Trophoblast cell (in vitro differentiated cells and primary cell): ENCODE data around the gene TXLNB.

ENCODE experiments used
- DNase-seq, 2 donors: peaks; one replicate each; pipeline ENCODE4 v3.0.0-alpha.2; 2016
- H2AFZ ChIP-seq: 2 replicates; pipeline ENCODE4 v1.6.1; 2013; ENCODE audit warnings: low read length, moderate library complexity, mild to moderate bottlenecking; ENCODE audit not compliant: insufficient read depth, poor library complexity
- H2AK5ac ChIP-seq: 2 replicates; pipeline ENCODE4 v1.6.1; 2013; ENCODE audit warnings: mild to moderate bottlenecking, low read length
- H2BK120ac ChIP-seq: 2 replicates; pipeline ENCODE4 v1.6.1; 2013; ENCODE audit warnings: low read length, mild to moderate bottlenecking, moderate library complexity; ENCODE audit not compliant: insufficient read depth, poor library complexity
- H2BK12ac ChIP-seq: 2 replicates; pipeline ENCODE4 v1.6.1; 2013; ENCODE audit warnings: mild to moderate bottlenecking, low read length, moderate library complexity
- H2BK5ac ChIP-seq: 2 replicates; pipeline ENCODE4 v1.6.1; 2013; ENCODE audit warnings: low read length, low read depth, moderate library complexity, mild to moderate bottlenecking; ENCODE audit not compliant: poor library complexity
- H3K14ac ChIP-seq: 2 replicates; pipeline ENCODE4 v1.6.1; 2013; ENCODE audit warnings: mild to moderate bottlenecking, low read length
- H3K18ac ChIP-seq: 2 replicates; pipeline ENCODE4 v1.6.1; 2013; ENCODE audit warnings: mild to moderate bottlenecking, low read length
- H3K23ac ChIP-seq: 2 replicates; pipeline ENCODE4 v1.6.1; 2013; ENCODE audit warnings: low read length
- H3K27ac ChIP-seq: 2 replicates; pipeline ENCODE4 v1.5.1; 2013; ENCODE audit warnings: low read depth, mild to moderate bottlenecking, inconsistent platforms, low read length, moderate library complexity
- H3K27me3 ChIP-seq: 2 replicates; pipeline ENCODE4 v1.6.1; 2013; ENCODE audit warnings: inconsistent platforms, mild to moderate bottlenecking, low read length, moderate library complexity; ENCODE audit not compliant: insufficient read depth
- H3K36me3 ChIP-seq, 2 experiments: 1 replicate in 1 of 2; 2 replicates in 1 of 2; pipeline ENCODE4 v1.6.1; 2013; ENCODE audit warnings: low read length in 2 of 2, mild to moderate bottlenecking in 2 of 2, moderate library complexity in 1 of 2; ENCODE audit not compliant: insufficient read depth in 2 of 2, control insufficient read depth in 1 of 2
- H3K4ac ChIP-seq: 2 replicates; pipeline ENCODE4 v1.6.1; 2013; ENCODE audit warnings: low read depth, mild to moderate bottlenecking, low read length, moderate library complexity
- H3K4me1 ChIP-seq, 2 experiments: 1 replicate in 1 of 2; 2 replicates in 1 of 2; pipeline ENCODE4 v1.6.1; 2013; ENCODE audit warnings: low read length in 2 of 2, mild to moderate bottlenecking in 2 of 2, moderate library complexity in 1 of 2; ENCODE audit not compliant: insufficient read depth in 2 of 2, control insufficient read depth in 1 of 2
- H3K4me2 ChIP-seq: 2 replicates; pipeline ENCODE4 v1.6.1; 2013; ENCODE audit warnings: inconsistent platforms, mild to moderate bottlenecking, low read length, moderate library complexity
- H3K4me3 ChIP-seq: 2 replicates; pipeline ENCODE4 v1.5.1; 2013; ENCODE audit warnings: mild to moderate bottlenecking, low read depth, low read length, inconsistent platforms
- H3K79me1 ChIP-seq: one replicate; pipeline ENCODE4 v1.6.1; 2013; ENCODE audit warnings: low read length
- H3K79me2 ChIP-seq: 2 replicates; pipeline ENCODE4 v1.6.1; 2013; ENCODE audit warnings: low read length, mild to moderate bottlenecking; ENCODE audit not compliant: control insufficient read depth, insufficient read depth, poor library complexity
- H3K9ac ChIP-seq: 2 replicates; pipeline ENCODE4 v1.6.1; 2013; ENCODE audit warnings: mild to moderate bottlenecking, low read length
- H3K9me3 ChIP-seq: 2 replicates; pipeline ENCODE4 v1.6.1; 2013; ENCODE audit warnings: low read depth, mild to moderate bottlenecking, control low read depth, inconsistent platforms, low read length; ENCODE audit not compliant: insufficient read depth
- H4K12ac ChIP-seq: 2 replicates; pipeline ENCODE4 v1.6.1; 2013; ENCODE audit warnings: low read depth, mild to moderate bottlenecking, low read length, moderate library complexity
- H4K8ac ChIP-seq: 2 replicates; pipeline ENCODE4 v1.6.1; 2013; ENCODE audit warnings: low read depth, mild to moderate bottlenecking, low read length, moderate library complexity
- H4K91ac ChIP-seq: one replicate; pipeline ENCODE4 v1.6.1; 2013; ENCODE audit warnings: low read depth, mild to moderate bottlenecking, low read length, moderate library complexity
- WGBS: extraction: QIAGEN DNeasy Blood & Tissue Kit; methylation state at CpG from one replicate; pipeline ENCODE4 v1.1.7; 2013; ENCODE audit warnings: missing lambda C conversion rate; ENCODE audit not compliant: insufficient read length, insufficient coverage; ENCODE audit errors: extremely low coverage; 5-methylcytosine and 5-hydroxymethylcytosine counted together

Gene TXLNB

GRCh38 chr6:139265512-139266190 lies 26.1 kb downstream of the TXLNB start:
- Histone ChIP-seq H3K79me1 (no peaks in the 10 kb centered on the region), H3K14ac (no peak overlapping the region), H3K4ac (no peak overlapping the region), H2BK120ac (no peak overlapping the region), H2BK5ac (no peak overlapping the region), H3K79me2 (no peaks in the 10 kb centered on the region), H3K36me3 (no peaks in the 10 kb centered on the region), H3K27ac (no peak overlapping the region), H2BK12ac (no peak overlapping the region), H2AFZ (no peak overlapping the region), H3K9ac (no peak overlapping the region), H3K9me3 (no peaks in the 10 kb centered on the region), H4K12ac (no peak overlapping the region), H4K8ac (no peak overlapping the region), H3K4me1 (peaks cover 0 to 3% of the 10 kb centered on the region in 2 experiments), H3K27me3 (no peaks in the 10 kb centered on the region), H3K4me2 (no peak overlapping the region), H3K18ac (no peak overlapping the region), H4K91ac (no peak overlapping the region), H2AK5ac (no peak overlapping the region), H3K4me3 (no peak overlapping the region), H3K23ac (no peak overlapping the region)
- DNase-seq: no peak
- no CpG with 5 or more reads among the region's 2 CpGs for WGBS

GRCh38 chr6:139262519-139263300 lies 29.1 kb downstream of the TXLNB start:
- no peak overlapping the region for H2AK5ac ChIP-seq
- no peak overlapping the region for H4K12ac ChIP-seq
- no peak for DNase-seq
- no peak overlapping the region for H4K91ac ChIP-seq
- WGBS: no CpG with 5 or more reads among the region's 13 CpGs
- H3K79me1 ChIP-seq: no peaks in the 10 kb centered on the region
- H3K4me2 ChIP-seq: no peak overlapping the region
- H3K4me1 ChIP-seq: peaks cover 0 to 3% of the 10 kb centered on the region in 2 experiments
- H3K4ac ChIP-seq: no peak overlapping the region
- H2BK12ac ChIP-seq: no peak overlapping the region
- H3K9ac ChIP-seq: no peak overlapping the region
- H3K27me3 ChIP-seq: no peaks in the 10 kb centered on the region
- H3K14ac ChIP-seq: no peak overlapping the region
- no peaks in the 10 kb centered on the region for H3K79me2 ChIP-seq
- no peak overlapping the region for H3K4me3 ChIP-seq
- no peaks in the 10 kb centered on the region for H3K36me3 ChIP-seq
- H3K18ac ChIP-seq: no peak overlapping the region
- no peaks in the 10 kb centered on the region for H3K9me3 ChIP-seq
- H3K27ac ChIP-seq: no peak overlapping the region
- H3K23ac ChIP-seq: no peak overlapping the region
- H2AFZ ChIP-seq: no peak overlapping the region
- no peak overlapping the region for H2BK120ac ChIP-seq
- H4K8ac ChIP-seq: no peak overlapping the region
- H2BK5ac ChIP-seq: no peak overlapping the region

- Histone ChIP-seq H3K23ac (no peak overlapping the region), H3K18ac (no peak overlapping the region), H2AK5ac (no peak overlapping the region), H3K79me1 (no peaks in the 10 kb centered on the region), H3K27ac (no peak overlapping the region), H4K91ac (no peak overlapping the region), H4K12ac (no peak overlapping the region), H3K36me3 (no peaks in the 10 kb centered on the region), H4K8ac (no peak overlapping the region), H3K4me2 (no peak overlapping the region), H3K79me2 (no peaks in the 10 kb centered on the region), H3K14ac (no peak overlapping the region), H3K4me3 (no peak overlapping the region), H3K9me3 (peaks cover 2% of the 10 kb centered on the region), H3K27me3 (no peaks in the 10 kb centered on the region), H3K4me1 (peaks cover 0 to 3% of the 10 kb centered on the region in 2 experiments), H2AFZ (no peak overlapping the region), H2BK120ac (no peak overlapping the region), H3K4ac (no peak overlapping the region), H2BK5ac (no peak overlapping the region), H2BK12ac (no peak overlapping the region), H3K9ac (no peak overlapping the region)
- WGBS: no CpG with 5 or more reads among the region's 5 CpGs
- no peak for DNase-seq
These were observed 33.9 kb downstream of the TXLNB start for GRCh38 chr6:139257821-139258398.

GRCh38 chr6:139257291-139257690 lies 34.5 kb downstream of the TXLNB start:
- Histone ChIP-seq H3K14ac (no peak overlapping the region), H3K36me3 (no peaks in the 10 kb centered on the region), H3K4me2 (no peak overlapping the region), H2BK120ac (no peak overlapping the region), H4K12ac (no peak overlapping the region), H3K79me1 (no peaks in the 10 kb centered on the region), H2AFZ (no peak overlapping the region), H2BK5ac (no peak overlapping the region), H3K27ac (no peak overlapping the region), H3K9ac (no peak overlapping the region), H3K23ac (no peak overlapping the region), H3K4me3 (no peak overlapping the region), H3K18ac (no peak overlapping the region), H4K91ac (no peak overlapping the region), H3K27me3 (no peaks in the 10 kb centered on the region), H2BK12ac (no peak overlapping the region), H3K9me3 (peaks cover 2% of the 10 kb centered on the region), H3K4me1 (peaks cover 0 to 3% of the 10 kb centered on the region in 2 experiments), H3K79me2 (no peaks in the 10 kb centered on the region), H3K4ac (no peak overlapping the region), H2AK5ac (no peak overlapping the region), H4K8ac (no peak overlapping the region)
- no peak for DNase-seq
- WGBS: no CpG with 5 or more reads among the region's 3 CpGs
